Left lung (tissue), 10 donors: ENCODE results near the gene HEY2. TPM values are rescaled to one million over a fixed set of nuclear protein-coding genes. Genes with fewer than 3 reads are reported as not detected.
"Not testable (repeated sequence)": the region's sequence is repeated elsewhere in the genome, so short reads cannot be mapped to it uniquely, and the experiment has no call there.

Experiments used
- ATAC-seq: fragments of 200-7000 bp; cut with Tn5 transposase; one replicate; pipeline ENCODE4 v1.9.1; 2020; ENCODE audit warnings: moderate library complexity
- DNase-seq, 4 donors: peaks; one replicate each; pipeline ENCODE4 v3.0.0-alpha.2; 2013 to 2020
- H3K27ac ChIP-seq, 2 donors: fragments of 200-600 bp; sonication (generic) in 1 of 2; one replicate each; pipeline versions ENCODE4 v1.5.0 to v1.8.0; 2020 to 2021
- H3K27me3 ChIP-seq, 2 donors: fragments of 200-600 bp; sonication (generic) in 1 of 2; one replicate each; pipeline versions ENCODE4 v1.5.0 to v1.8.0; 2020 to 2021
- H3K36me3 ChIP-seq, 2 donors: fragments of 200-600 bp; sonication (generic) in 1 of 2; one replicate each; pipeline versions ENCODE4 v1.5.0 to v1.8.0; 2020 to 2021
- H3K4me1 ChIP-seq, 2 donors: fragments of 200-600 bp; one replicate each; pipeline ENCODE4 v1.8.0; 2021
- H3K4me3 ChIP-seq, 2 donors: fragments of 200-600 bp; sonication (generic) in 1 of 2; one replicate each; pipeline versions ENCODE4 v1.5.0 to v1.8.0; 2020 to 2021; ENCODE audit warnings: mild to moderate bottlenecking in 1 of 2
- H3K9me3 ChIP-seq, 2 donors: fragments of 200-600 bp; sonication (generic) in 1 of 2; one replicate each; pipeline versions ENCODE4 v1.5.0 to v1.8.0; 2020 to 2021
- intact Hi-C, 2 donors: fragments of 100-400 bp; cut with DNase I; formaldehyde crosslinking; loops; one replicate each; pipeline versions ENCODE4 v1.11.2 to v1.14.2; 2022
- polyA plus RNA-seq, 6 donors: library from polyadenylated mRNA; unstranded; fragments of 120-200 nt; gene quantifications; one replicate each; pipeline ENCODE4 v1.2.1, GENCODE V29; 2013; ENCODE audit not compliant: insufficient read length in 6 of 6
- total RNA-seq, 2 donors: library from RNA; stranded (reverse); fragmentation: NEBNext Ultra II Directional; extraction: Animal tissue kit (Norgen Biotek cat#: 25700); gene quantifications; one replicate each; pipeline ENCODE4 v1.2.1, GENCODE V29; 2021
- TF ChIP-seq, protein P1 (sequence below), 2 donors: fragments of 200-600 bp; sonication (generic) in 1 of 2; IDR thresholded peaks; one replicate each; pipeline versions ENCODE4 v1.5.0 to v1.8.0; 2021; ENCODE audit warnings: antibody characterized with exemption in 2 of 2
- donor health status: DM: no; HTN: yes; CAD: no.
- donor health status: DM: no; HTN: no; CAD: no.

HEY2 gene
- total and polyA plus RNA-seq, 8 donors = 1.1 to 3.6 (median 1.5) TPM

DNA sequence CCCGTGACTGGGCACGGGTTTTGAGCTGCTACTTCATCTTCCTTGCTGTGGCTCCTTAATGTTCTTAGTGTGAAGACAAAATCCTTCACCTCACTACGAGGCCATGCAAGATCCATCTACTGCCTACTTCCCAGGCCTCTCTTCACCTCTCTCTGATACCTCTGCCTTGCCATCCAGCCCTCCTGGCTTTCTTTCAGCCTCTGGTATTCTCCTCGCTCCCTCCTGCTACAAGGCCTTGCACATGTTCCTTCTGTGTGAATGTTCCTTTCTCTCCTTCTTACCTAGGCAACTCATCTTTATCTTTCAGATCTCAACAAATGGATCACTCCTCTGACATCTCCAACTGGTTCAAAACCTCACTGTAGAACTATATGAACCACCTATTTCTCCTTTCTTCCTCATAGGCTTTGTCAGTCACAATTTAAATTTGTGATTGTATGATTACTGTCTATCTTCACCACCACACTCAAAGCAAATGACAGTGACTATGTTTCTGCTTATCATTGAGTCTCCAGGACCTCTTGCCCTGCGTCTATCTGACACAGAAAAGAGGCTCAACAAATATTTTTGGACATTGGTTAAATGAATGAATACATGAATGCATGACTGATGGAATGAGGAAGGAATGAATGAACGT lies 19.8 kb downstream of the HEY2 start:
- no peak for DNase-seq
- Histone ChIP-seq H3K27me3 (peaks cover 0 to 10% of the 10 kb centered on the region in 2 donors), H3K36me3 (no peaks in the 10 kb centered on the region), H3K4me1 (no peaks in the 10 kb centered on the region), H3K9me3 (no peaks in the 10 kb centered on the region), H3K4me3 (no peak overlapping the region), H3K27ac (no peak overlapping the region)
- TF ChIP-seq, protein P1, sequence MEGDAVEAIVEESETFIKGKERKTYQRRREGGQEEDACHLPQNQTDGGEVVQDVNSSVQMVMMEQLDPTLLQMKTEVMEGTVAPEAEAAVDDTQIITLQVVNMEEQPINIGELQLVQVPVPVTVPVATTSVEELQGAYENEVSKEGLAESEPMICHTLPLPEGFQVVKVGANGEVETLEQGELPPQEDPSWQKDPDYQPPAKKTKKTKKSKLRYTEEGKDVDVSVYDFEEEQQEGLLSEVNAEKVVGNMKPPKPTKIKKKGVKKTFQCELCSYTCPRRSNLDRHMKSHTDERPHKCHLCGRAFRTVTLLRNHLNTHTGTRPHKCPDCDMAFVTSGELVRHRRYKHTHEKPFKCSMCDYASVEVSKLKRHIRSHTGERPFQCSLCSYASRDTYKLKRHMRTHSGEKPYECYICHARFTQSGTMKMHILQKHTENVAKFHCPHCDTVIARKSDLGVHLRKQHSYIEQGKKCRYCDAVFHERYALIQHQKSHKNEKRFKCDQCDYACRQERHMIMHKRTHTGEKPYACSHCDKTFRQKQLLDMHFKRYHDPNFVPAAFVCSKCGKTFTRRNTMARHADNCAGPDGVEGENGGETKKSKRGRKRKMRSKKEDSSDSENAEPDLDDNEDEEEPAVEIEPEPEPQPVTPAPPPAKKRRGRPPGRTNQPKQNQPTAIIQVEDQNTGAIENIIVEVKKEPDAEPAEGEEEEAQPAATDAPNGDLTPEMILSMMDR (IDR thresholded peaks at IDR 0.05) = no peak
- no peak for ATAC-seq
- intact Hi-C loops = loop anchor here (5.0 to 10.0 kb wide), 2 partner anchors 457 to 464 kb away; partner anchors contain the start of gene HDDC2 (in 1 of the 2)

DNA sequence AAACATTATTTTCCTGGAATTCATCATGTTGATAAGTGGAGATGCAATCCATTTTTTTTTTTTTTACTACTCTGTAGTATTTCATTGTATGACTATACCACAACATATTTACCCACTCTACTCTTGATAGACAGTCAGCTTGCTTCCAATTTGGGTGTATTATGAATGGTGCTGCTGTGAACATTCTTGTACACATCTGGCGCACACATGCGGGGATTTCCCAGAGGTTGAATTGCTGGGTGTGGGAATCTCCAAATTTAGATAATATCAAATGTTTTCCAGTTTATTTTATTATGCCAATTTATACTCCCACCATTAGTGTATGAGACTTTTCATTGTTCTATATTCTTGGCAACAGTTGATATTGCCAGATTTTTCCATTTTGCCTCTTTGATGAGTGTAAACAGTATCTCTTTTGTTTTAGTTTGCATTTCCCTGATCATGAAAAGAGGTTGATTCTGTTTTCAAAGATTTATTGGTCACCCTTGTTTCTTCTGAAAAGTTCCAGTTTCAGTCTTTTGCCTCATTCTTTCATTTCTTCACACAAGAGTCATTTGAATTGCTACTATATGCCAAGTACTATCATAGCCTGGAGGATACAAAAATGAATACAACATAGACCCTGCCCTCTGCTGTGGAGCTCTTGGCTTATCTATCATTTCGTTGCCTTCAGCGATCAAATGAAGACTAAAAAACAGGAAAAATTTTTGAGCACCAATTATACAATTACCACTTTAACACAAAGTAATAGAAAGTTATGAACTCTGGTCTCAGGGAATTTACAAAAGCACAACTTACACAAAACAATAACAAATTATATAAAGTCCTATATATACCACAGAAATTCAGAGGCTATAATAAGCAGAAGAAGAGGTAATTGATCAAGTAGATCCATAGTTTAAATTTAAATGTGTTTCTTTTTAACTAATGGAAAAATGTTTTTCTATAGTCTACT lies 24.2 kb downstream of the HEY2 start:
- Histone ChIP-seq H3K4me3 (no peak overlapping the region), H3K36me3 (no peaks in the 10 kb centered on the region), H3K27me3 (no peaks in the 10 kb centered on the region), H3K27ac (no peak overlapping the region), H3K9me3 (no peaks in the 10 kb centered on the region), H3K4me1 (no peaks in the 10 kb centered on the region)
- ATAC-seq (no peak), DNase-seq (no peak)
- TF ChIP-seq, protein P1 (IDR thresholded peaks at IDR 0.05) = no peak
- intact Hi-C loops = no loop called here

DNA sequence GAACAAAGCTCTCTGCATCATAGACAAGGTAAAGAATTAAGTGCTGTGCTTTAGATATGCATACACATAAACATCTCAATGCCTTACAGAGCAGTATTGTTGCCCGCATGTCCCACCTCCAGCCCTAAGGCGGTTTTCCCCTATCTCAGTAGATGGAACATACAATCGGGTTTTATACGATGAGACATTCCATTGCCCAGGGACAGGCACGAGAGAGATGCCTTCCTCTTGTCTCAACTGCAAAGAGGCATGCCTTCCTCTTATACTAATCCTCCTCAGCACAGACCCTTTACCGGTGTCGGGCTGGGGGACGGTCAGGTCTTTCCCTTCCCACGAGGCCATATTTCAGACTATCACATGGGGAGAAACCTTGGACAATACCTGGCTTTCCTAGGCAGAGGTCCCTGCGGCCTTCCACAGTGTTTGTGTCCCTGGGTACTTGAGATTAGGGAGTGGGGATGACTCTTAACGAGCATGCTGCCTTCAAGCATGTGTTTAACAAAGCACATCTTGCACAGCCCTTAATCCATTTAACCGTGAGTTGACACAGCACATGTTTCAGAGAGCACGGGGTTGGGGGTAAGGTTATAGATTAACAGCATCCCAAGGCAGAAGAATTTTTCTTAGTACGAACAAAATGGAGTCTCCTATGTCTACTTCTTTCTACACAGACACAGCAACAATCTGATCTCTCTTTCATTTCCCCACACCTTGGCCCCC lies 26.8 kb downstream of the HEY2 start:
- H3K4me3 ChIP-seq, H3K27me3 ChIP-seq, H3K4me1 ChIP-seq, H3K9me3 ChIP-seq, DNase-seq, H3K27ac ChIP-seq, intact Hi-C loops, ATAC-seq, H3K36me3 ChIP-seq: not testable (repeated sequence)

DNA sequence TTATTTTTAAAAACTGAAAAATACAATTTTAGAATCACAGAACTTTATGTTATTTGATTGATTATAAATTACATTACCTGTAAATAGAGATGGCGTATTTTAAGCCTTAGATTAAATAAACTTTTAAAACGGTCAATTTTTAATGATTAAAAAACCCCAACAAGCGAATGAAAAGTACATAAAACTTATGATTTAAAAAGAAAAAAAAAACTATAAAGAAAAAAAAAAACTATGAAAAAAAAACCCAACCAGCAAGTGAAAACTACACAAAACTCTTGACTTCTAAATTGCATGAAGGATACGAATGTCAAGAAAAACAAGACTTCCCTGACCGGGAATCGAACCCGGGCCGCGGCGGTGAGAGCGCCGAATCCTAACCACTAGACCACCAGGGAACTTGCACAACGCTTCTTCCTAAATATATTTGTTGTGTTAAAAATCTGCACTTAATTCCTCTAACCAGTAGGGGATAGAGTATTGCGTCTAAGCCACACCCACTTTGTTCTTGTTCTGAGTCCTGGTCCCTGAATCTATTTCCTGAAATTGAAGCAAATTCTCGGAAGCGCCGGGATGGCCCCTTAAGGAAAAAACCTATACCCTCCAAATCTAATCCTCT lies 30.6 kb downstream of the HEY2 start:
- peak overlapping the region; percentile 46 to 65 for H3K4me3 ChIP-seq
- H3K36me3 ChIP-seq = no peaks in the 10 kb centered on the region
- peaks cover 7 to 14% of the 10 kb centered on the region in 2 donors for H3K4me1 ChIP-seq
- intact Hi-C loops = loop anchor here in 1 of 2 donors (5.0 kb wide), 1 partner anchor 192 kb away; no protein-coding TSS in a partner anchor
- ATAC-seq (peak; percentile 93), DNase-seq (peak; percentile 72 to 94 (median 90))
- peak overlapping the region; percentile 96 to 99 for H3K27ac ChIP-seq
- H3K9me3 ChIP-seq = no peaks in the 10 kb centered on the region
- H3K27me3 ChIP-seq = no peaks in the 10 kb centered on the region
- TF ChIP-seq, protein P1 (IDR thresholded peaks at IDR 0.05) = peak in 1 of 2 donors; percentile 43
